CD4-positive, alpha-beta T cell treated with Interleukin-21 for 1 hour (primary cell): ENCODE data around the gene SETBP1.
A peak's percentile ranks its signal among the peaks of the same experiment; 100 is the strongest.

Experiments used
- DNase-seq: peaks from one replicate; pipeline ENCODE4 v3.0.0-alpha.2; 2020

The SETBP1 gene

DNA sequence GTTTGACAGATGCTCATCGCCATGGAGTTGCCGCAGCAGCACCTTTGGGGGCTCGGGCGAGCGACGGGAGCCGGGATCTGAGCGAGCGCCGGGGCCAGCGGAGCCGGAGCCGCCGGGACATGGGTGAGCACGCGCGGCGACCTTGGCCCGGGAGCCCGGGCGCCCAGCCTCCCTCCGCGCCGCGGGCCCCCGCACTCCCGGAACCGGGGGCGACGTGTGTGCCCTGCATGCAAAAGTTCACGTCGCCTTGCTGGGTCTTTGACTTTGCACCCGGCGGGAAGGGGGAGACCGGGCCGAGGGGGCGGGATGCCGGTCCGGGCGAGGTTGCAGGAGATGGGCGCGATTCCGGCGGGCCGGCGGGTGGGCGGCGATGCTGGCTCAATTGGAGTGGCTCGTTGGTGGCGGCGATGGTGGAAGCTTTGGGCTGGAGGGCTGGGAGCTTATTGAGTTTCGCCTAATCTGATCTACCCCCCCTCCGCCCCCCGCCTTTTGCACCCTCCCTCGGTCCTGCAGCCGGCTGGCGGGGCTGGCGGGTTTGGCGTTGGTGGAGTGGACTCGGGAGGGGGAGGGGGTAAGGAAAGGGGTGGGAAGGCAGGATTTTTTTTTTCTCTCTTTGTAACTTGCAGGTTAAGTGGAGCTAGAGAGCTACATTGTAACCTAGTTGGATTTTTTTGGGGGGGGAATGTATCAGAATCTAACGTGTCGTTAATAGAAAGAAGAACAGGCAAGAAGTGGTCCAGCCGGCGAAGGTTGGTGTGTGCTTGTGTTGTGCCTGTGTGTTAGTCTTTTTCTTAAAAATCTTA lies at the start of gene SETBP1:
SETBP1 (plus strand) TSS at position 616 of the 803 bp plus-strand sequence. CDS start 20,459 bp downstream, outside the sequence.
- DNase-seq, result peak; percentile 20

GRCh38 chr18:44632469-44633145 lies 48.1 kb upstream of the SETBP1 start:
- no peak for DNase-seq

DNA sequence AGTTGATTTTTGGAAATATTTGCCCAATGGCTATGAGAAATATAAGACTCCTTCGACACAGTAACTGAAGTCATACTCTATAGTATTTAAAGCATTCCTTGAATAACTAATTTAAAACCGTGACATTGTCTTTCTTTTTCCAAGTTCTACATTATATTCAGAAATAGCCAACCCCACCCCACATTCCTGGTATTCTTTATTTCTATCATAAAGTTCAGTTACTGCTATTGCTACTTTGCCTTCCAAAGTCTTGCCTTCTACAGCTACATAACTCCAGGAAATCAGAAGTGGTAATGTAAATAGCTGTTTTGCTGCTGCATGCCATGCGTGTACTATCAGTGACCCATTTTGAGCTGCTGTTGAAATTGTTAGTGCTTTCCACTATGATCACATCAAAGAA lies 45.1 kb upstream of the SETBP1 start:
- DNase-seq, result no peak

DNA sequence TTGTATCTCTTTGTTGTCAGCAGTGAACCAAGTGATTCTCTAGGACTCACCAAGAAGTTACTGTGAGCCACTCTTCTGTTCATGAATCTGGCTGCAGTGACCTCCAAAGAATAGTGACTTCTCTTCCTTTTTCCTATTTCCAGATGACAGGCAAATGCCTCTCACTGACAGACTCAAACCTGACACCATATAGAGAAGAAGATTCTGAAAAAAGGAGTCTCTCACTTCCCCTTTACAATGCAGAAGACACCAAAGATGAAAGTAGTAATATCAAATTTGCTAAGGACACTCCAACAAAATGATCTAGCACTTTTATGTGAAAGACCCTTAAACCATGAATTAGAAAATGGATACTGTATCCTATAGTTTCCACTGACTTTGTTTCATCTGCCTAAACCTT lies 44.4 kb upstream of the SETBP1 start:
- no peak for DNase-seq

DNA sequence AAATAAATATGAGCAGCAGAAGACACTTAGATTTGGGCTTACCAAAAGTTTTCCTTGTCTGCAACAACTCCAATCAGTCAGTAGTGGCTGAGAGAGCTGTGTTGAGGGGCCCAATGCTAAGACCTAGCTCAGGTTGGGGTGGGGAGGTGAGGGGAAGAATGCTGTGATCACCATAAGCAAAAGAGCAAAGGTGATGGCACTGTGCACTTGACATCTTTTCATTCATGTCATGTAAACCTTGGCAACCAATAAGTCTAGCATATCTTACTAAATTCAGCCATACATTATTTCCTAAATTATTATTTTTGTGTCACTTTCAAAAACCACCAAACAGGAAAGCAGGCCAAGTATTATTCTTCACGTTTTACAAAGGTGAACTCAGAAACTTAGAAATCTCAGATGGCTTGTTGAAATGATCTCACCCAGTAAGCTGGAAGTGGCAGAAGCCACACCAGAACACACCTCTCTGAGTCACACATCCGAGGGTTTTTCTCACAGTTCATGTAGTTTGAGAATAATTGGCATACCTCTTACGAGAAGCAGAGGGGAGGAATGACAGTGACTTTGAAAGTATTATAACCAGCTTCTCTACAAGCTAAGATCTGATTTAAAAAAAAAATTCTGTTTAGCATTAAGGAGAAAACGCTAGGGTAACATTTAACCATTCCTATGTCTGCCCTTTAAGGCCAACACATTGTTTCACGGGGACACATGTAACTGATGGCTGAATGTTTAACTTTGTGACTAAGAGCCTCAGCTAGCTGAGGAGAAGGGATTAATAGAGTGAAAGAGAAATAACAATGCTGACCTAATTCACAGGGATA lies 43.3 kb upstream of the SETBP1 start:
- peak; percentile 19 for DNase-seq

DNA sequence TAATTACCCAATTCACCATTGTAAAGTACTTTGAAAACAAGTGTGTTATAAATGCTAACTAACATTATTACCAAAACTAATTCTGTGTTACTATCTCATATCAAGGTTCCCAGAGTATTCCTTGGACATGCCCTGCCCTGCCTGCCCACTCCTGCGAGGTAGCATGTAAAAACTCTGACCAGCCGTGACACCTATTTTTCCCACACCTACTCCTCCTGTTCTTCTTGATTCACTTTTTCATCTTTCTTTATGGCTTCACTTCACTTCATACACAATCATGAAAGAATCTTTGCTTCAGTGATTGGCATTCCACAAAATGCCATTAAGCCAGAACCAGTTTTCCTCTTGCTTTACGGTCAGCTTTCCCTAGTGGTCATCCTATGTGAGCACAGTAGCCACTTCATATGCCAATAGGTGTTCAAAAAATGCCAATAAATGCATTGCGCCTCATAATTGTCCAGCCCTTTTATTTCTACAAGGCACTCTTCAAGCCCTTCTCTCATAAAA lies 42.6 kb upstream of the SETBP1 start:
- DNase-seq, result no peak

DNA sequence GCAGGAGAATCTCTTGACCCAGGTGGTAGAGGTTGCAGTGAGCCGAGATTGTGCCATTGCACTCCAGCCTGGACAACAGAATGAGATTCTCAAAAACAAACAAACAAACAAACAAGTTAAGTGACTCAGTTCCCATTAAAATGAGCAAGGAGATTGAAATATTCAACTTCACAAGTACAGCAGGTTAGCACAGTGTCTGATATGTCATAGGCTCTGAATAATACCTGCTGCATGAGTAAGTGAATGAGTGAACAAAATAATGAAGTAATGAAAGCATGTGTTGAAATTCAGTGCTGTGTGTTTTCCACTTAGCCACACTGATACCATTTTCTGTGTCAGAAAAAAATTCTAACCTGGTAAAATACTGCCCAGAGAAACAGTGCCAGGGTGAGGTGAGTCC lies 41.9 kb upstream of the SETBP1 start:
- no peak for DNase-seq

GRCh38 chr18:44643004-44643403 lies 37.7 kb upstream of the SETBP1 start:
- no peak for DNase-seq

DNA sequence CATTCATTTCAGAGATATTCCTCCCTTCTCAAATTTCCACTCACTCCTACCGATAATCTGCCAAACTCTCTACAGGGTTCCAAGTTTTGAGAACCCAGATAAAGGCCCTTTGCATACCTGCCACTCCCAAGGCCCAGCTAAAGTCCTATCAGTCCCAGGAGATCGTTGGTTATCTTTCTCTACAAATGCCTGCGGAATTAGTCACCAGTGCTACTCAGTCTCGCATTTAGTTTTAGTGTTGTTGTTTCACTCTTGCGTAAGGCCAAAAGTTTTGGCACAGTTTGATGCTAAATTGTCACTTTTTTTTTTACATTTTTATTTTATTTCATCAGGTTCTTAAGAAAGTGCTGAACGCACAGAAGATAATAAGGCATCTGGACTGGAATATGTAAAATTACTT lies 29.2 kb upstream of the SETBP1 start:
- no peak for DNase-seq

DNA sequence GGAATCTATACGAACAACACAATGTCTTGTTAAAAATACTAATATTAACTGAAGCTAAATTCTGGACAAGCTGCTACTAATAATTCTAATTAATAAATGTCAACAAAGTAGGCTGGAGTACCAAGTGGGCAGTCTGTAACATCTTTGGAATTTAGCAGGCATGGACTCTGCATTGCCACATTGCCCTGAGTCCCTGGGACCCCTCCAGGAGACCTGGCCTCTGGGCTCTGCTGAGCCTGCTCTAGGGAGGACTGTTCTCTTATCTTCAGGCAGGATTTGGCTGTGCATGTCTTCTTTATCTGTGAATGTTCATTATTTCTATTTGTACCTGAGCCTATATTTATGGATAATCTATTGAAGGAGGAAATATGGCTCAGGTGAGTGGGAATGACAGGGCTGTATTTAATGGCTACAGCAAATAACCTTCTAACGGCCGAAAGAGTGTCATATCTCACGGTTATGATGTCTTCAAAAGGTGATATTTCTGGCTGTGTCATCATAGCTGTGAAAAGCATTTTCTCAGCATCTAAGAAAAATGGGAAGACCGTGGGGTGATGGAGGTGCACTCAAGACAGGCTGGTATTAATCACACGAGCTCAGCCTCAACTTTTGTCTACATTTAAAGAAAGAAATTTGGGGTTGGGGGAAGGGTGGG lies 28.6 kb upstream of the SETBP1 start:
- DNase-seq, result no peak

DNA sequence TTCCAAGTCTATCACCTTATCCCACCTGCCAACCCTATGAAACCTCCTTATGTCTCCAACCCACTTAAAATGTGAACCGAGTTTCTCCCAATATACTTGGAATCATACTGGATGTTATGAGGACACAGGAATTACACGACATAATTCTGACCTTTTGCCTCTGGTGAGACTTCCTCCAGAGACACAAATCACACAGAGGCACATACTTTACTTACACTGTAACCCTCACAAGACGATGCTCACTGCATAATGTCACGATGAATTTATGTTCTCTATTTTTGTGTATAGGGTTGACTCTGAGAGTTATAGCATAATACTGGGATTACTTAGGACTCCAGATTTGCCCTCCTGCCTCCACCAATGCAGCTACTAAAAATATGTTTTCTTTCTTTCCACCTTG lies 28.0 kb upstream of the SETBP1 start:
- no peak for DNase-seq

DNA sequence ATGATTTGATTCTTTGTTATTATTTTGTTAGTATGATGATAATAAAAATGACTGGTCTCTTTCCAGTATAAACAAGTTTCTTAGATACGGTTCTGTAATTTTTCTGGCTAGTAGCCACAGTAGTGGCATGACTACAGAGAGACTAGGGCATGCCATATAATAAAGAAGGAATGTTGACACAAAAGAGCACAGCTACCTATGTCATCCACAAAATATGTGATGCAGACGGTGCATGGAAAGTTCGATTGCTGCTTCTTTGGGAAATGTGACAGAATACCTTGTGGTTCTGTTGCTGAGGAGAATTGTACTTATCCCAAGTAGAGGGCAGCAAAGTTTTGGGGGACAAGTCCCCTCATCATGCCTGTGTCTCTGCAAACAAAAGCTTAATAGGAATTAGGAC lies 26.1 kb upstream of the SETBP1 start:
- no peak for DNase-seq

GRCh38 chr18:44655435-44655834 lies 25.3 kb upstream of the SETBP1 start:
- no peak for DNase-seq

GRCh38 chr18:44659771-44660170 lies 20.9 kb upstream of the SETBP1 start:
- no peak for DNase-seq

GRCh38 chr18:44668270-44668975 lies 12.3 kb upstream of the SETBP1 start:
- no peak for DNase-seq

GRCh38 chr18:44671914-44672313 lies 8.8 kb upstream of the SETBP1 start:
- DNase-seq, result no peak

DNA sequence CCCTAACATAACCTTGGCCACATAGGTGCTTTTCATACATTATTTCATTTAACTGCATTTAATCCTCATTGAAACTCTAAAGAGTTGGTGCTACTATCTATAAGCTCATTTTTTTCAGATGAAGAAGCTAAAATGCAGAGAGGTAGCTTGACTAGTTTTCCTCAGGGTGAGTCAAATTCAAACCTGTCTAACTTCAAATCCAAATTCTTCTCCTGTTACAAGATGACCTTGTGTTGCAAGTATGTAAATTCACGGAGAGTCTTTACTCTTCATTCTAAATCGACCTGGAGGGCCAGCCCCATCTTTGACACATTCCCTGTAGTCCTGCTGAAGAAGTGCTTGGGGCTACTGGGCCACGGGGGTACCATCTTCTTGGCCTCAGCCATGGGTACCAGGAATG lies 8.2 kb upstream of the SETBP1 start:
- DNase-seq, result no peak

- DNase-seq, result no peak
These were observed 7.3 kb upstream of the SETBP1 start for GRCh38 chr18:44673256-44673880.

DNA sequence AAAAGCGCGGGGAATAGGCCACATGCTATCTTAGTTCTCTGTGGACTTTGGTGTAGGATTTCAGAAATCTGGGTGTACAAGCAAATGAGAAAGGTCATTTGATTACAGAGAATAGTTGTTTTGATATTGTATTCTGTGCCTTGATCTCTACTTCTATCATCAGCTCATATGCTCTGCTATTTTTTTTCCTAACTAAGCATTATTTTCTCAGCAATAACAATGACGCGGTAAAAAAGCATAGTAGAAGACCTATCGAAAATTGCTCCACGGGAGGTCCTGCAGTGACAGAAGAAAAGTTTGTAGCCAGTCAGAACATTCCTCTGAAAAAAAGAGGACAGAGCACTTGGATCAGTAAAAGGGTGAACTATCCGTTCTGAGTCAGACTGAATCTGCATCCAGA lies 2.8 kb upstream of the SETBP1 start:
- DNase-seq, result no peak

GRCh38 chr18:44678725-44679055 lies 2.0 kb upstream of the SETBP1 start:
- no peak for DNase-seq

GRCh38 chr18:44679056-44679913 lies 1.4 kb upstream of the SETBP1 start:
- peak; percentile 81 for DNase-seq
